Measurements from ENCODE around the gene CD164L2.

CD164L2 gene

DNA sequence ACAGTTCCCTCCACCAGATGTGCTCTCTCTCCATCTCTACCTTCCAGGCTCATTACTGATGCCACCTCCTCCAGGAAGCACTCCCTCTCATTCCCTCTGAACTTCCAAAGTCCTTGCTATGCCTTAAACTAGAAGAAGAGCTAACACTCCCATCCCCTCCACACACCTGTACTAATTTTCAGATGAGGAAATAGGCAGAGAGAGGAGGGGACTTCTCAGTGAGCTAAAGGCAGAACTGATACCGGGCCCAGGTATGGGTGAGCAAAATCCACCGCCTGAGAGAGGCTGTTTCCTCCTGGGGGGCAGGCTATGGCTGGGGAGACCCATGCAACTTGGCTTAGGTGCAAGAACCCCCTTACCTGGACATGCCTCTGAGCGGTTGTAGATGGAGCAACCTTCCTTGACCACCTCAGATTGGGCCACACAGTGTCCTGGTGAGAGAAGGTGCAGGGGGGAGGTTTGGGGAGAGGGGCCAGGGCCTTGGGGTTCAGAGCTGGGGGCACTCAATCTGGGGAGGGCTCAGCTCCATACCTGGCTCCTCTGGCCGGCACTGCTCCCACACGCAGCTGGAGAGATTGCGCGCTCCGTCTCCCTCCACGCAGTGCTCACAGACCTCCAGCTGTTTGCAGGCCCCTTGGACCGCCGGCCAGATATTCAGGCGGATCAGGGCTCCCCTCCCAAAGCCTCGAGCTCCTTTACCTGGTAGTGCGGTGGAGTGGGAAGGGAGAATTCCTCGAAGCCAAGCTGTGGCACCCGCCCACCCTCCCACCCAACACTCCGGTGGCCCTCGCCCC is 967 bp downstream of the CD164L2 start:
- no peak for DNase-seq

GRCh38 chr1:27380766-27381733 is 2.1 kb downstream of the CD164L2 start:
- DNase-seq: no peak

GRCh38 chr1:27380224-27380623 is 2.9 kb downstream of the CD164L2 start:
- DNase-seq: no peak

GRCh38 chr1:27379564-27380122 is 3.5 kb downstream of the CD164L2 start:
- no peak for DNase-seq

DNA sequence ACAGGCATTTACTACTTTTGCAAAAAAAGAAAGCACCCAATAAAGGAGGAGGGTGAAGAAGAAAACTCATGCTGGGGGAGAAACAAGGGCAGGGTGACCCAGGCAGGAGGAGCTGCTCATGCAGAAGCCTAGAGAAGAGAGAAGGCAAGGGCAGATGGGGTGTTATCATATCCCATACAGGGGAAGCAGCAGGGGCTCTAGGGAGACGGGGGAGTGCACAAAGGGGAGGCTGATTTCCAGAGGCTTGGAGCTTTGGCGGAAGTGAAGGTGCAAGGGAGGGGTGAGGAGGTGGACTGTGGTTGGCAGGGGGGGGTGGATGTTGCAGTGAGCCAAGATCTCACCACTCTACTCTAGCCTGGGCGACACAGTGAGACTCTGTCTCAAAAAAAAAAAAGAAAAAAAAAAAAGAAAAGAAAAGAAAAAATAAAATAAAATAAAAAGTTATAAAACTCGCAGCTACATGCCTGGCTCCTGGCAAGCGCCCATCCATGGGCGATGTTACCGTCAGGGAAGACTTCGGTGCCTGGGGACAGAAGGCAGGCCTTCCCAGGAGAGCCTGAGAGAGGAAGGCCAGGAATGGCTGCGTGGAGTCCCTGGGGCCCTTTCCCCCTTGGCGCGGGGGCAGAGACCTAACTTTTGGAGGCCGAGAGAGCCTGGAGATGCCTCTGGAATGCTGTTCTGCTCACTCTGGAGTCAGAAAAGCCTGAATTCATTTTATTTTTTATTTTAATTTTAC is 5.2 kb downstream of the CD164L2 start:
- no peak for DNase-seq

DNA sequence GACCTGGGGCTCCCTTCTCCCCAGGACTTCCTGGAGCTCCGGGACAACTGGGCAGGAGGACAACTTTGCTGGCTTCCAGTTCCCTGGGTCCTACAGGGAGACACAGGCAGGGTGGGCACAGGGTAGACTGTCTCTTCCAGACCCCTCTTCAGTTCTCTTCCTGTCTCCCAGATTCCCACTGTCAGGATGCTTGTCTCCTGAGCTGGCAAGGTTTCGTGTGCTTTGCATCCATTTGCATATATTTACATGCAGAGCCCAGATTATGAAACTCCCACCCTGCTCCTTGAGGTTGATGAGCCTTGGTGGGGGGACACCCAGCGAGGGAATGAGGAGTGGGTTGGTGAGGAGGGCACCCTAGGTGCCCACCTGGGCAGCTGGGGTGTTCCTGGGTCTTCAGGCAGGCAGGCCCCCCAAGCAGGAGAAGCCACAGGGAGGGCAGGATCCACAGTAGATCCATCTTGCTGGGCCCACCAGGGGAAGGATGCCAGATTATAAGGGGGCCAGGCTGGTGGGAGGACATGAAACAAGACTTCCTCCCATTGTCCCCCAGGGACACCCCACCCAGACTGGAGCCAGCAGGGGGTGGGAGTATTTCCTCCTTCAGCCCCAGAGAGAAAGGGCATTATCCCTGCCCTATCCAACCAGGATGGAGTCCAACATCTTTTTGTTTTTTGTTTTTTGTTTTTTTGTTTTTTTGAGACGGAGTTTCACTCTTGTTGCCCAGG is 8.6 kb downstream of the CD164L2 start, which contains the start of gene FCN3:
Gene FCN3, minus strand, starts transcription at position 463 of the 725 bp plus-strand sequence. Its CDS starts 6 bp downstream, at position 457.
- no peak for DNase-seq

- no peak for DNase-seq
Measured at GRCh38 chr1:27372808-27373690, 10.1 kb downstream of the CD164L2 start.

DNA sequence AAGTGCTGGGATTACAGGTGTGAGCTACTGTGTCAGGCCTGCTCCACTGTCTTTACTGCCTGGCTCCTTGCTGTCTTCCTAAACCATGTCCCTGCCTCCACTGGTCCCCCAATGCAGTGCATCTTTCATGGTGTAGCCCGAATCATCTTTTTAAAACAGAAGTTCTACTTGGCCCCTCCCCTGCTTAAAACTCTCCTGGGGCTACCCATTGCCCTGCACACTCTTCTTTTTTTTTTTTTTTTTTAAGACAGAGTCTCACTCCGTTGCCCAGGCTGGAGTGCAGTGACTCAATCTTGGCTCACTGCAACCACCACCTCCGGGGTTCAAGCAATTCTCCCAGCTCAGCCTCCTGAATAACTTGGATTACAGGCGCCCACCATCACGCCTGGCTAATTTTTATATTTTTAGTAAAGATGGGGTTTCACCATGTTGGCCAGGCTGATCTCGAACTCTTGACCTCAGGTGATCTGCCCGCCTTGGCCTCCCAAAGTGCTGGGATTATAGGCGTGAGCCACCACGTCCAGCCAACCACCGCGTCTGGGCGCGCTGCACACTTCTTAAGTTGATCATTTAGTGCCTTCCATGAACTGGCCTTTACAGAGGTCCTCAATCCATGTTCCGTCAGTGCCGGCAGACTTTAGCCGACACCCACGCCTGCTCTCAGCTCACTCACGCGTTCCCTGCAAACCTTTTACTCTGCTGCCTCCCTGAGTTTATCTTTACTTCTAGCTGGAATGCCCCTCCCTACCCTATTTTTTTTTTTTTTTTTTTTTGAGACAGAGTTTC is 10.9 kb downstream of the CD164L2 start:
- peak; percentile 77 for DNase-seq

- DNase-seq: peak; percentile 3
Measured at GRCh38 chr1:27368869-27369582, 14.1 kb downstream of the CD164L2 start.

- no peak for DNase-seq
Measured at GRCh38 chr1:27367160-27367650, 15.9 kb downstream of the CD164L2 start.

GRCh38 chr1:27366411-27367159 is 16.5 kb downstream of the CD164L2 start, which contains the start of gene MAP3K6:
Gene MAP3K6, minus strand, starts transcription at chr1:27366961. Its CDS starts 364 bp downstream, at chr1:27366597.
- peak; percentile 48 for DNase-seq

DNA sequence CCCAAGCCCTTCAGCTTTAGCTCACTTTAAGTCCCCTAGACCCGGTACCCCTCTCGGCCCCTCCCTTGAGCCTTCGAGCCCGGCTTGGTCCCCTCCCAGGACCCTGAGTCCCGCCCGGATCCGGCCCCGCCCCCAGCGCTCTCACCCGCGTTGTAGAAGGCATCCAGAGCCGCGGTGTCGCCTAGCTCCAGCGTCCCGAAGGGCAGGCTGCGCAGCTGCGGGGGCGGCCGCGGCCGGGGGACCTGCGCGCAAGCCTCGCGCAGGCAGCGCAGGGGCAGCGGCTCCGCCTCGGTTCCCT is 17.1 kb downstream of the CD164L2 start:
- peak; percentile 39 for DNase-seq

DNA sequence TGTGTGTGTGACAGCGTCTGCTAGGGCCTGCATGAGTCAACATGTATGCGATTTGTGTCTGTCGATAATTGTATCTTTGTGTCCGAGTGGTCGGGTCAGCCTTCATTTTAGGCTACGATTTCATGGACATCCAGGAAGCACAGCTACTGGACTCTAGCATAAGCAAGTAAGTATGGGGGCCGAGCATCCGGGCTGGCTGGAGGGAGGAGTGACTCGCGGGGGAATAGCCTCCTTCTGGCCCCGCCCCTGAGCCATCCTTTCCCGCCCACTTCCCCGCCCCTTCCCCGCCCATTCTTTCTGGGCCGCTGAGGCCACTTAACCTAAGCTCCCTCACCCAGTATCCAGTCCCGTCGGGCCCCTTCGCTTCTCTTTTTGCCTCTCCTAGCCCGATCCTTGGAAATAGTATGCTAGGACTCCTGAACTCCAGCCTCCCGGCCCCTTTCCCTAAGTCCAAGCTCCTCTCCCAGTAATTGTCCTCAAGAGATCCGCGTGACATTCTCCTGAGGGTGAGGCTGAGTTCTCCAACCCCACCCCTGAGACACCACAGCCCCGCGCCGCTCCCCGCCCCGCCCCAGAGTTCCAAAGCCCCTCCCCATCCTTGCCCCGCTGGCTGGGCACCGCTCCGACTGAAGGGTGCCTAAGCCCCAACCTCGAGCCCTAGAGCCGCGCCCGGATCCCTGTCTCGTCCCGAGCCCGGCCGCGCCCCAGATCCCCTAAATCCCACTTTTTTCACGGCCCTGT is 17.6 kb downstream of the CD164L2 start:
- DNase-seq: peak; percentile 92

- no peak for DNase-seq
Measured at GRCh38 chr1:27364696-27365371, 18.3 kb downstream of the CD164L2 start.

DNA sequence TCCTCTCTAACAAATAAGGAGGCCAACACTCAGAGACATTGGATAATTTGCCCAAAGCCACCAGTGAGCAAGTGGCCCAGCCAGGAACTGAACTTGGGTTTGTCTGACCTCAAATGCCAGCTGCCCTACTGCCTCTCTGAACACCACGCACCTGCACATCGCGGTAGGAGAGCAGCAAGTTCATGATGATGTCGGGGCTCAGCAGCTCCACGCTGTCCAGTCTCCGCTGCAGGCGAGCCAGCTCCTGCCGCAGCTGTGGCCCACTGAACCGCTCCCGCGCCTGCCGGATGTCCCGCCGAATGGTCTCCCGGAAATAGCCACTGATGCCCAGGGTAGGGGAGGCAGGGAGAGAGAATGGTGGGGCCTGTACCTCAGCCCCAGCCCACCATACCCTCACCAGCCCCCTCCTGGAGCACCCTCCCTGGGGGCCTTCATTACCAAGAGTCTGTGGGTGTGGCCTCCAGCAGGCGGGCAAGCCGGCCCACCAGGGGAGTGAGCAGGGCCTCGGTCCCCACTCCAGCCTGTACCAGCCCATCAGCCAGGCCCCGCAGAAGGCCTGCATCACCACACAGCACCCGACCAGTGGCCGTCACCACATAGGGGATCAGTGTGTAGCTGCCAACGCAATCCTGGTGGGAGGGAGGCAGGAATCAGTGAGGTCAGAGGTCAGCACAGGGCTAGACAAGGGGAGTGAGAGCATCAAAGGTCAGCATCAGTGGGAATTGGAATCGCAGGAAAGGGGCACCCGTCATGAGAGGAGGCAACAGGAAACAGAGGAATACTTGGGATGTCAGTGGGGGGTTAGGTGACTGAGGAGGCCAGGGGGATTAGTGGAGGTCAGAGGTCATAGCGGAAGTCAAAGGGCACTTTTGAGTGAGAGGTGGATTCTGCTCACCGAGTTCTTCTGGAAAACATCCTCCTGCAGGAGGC is 19.1 kb downstream of the CD164L2 start:
- DNase-seq: no peak

- DNase-seq: no peak
Measured at GRCh38 chr1:27361553-27361952, 21.6 kb downstream of the CD164L2 start.

All from kidney glomerular epithelial cell (primary cell).